Neural progenitor cell (in vitro differentiated cells): ENCODE data around the gene SMYD3.

Source experiments
- CTCF ChIP-seq: fragments of 200-600 bp; sonication (generic); IDR thresholded peaks from 2 replicates; pipeline ENCODE4 v1.5.1; 2017; ENCODE audit warnings: antibody characterized with exemption, mild to moderate bottlenecking
- EZH2 ChIP-seq: fragments of 200-600 bp; sonication (generic); IDR thresholded peaks from 2 replicates; pipeline ENCODE4 v1.6.1; 2017; ENCODE audit warnings: antibody characterized with exemption, mild to moderate bottlenecking, moderate library complexity
- EZH2phosphoT487 ChIP-seq: fragments of 200-600 bp; sonication (generic); IDR thresholded peaks from 2 replicates; pipeline ENCODE4 v1.6.1; 2017; ENCODE audit warnings: antibody characterized with exemption

GRCh38 chr1:246157516-246157915 is 349.6 kb downstream of the SMYD3 start:
- TF ChIP-seq CTCF = no peak
- TF ChIP-seq EZH2 = no peak
- TF ChIP-seq EZH2phosphoT487 = no peak
